Smooth muscle cell of trachea (primary cell): ENCODE results near the gene ACP6. TPM values are rescaled to one million over a fixed set of nuclear protein-coding genes. Genes with fewer than 3 reads are reported as not detected.

Experiments used
- total RNA-seq: library from RNA; depleted of rRNA; stranded (reverse); fragments of >200 nt; gene quantifications from 2 replicates; pipeline ENCODE4 v1.2.1, GENCODE V29; 2014

Gene ACP6
- total RNA-seq: 6.1 and 8.1 TPM in 2 replicates

DNA sequence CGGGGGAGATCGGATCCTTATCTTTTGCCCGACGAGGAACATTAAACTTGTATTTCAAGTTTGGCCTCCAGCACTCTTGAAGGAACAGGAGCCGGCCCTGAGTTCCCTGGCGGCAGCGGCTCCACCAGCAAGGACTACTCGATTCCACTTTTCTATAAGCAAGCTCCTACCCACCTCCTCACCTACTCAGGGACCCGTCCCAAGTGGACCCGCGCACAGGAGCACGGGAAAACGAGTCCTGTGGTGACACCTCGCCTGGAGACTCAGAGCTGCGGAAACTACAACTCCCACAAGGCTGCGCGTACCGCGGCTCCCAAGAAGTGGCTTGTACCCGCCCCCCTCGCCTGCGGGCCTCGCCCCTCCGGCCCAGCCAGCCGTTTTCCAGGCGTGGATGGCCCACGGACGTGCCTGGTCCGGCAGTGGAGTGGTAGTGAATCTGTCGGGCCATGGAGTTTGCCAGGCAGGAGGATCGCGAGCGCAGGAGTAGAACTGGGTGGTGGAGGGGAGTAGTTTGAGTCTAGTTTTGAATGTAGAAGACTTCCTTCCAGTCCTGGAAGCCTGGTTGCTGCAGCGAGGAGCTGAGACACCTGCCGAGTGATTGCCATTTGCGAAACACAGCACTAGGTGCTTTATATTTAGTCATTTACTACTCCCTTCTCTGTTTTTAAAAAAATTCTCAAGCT is at the start of gene ACP6:
Gene ACP6, minus strand, starts transcription at position 206 of the 683 bp plus-strand sequence. CDS start 476 bp downstream, outside the sequence.

Other genes starting within 250 kb of the ACP6 start
- gene BCL9, start 129.0 kb downstream of the ACP6 start, total RNA-seq: 5.3 and 11.6 TPM in 2 replicates
- gene GJA5, start 90.1 kb upstream of the ACP6 start, total RNA-seq: 2.0 TPM in 1 of 2 replicates, not detected in the other
- not detected in 2 replicates for gene GJA8, start 232.3 kb upstream of the ACP6 start, total RNA-seq